ENCODE results near the gene RBP5.

Gene RBP5

GRCh38 chr12:7146906-7147305, 18.2 kb upstream of the RBP5 start:
- no peak for TF ChIP-seq CTCF (IDR thresholded peaks at IDR 0.05; ENCODE audit: insufficient read depth, missing control alignments)
- FAIRE-seq (no peak), DNase-seq (ENCODE audit: insufficient read length, low spot score) (no peak)

GRCh38 chr12:7146228-7146627, 17.5 kb upstream of the RBP5 start:
- TF ChIP-seq CTCF (IDR thresholded peaks at IDR 0.05; ENCODE audit: insufficient read depth, missing control alignments) = no peak
- no peak for FAIRE-seq
- DNase-seq (ENCODE audit: insufficient read length, low spot score) = no peak

GRCh38 chr12:7145671-7146070, 17.0 kb upstream of the RBP5 start:
- no peak for FAIRE-seq
- no peak for DNase-seq (ENCODE audit: insufficient read length, low spot score)
- no peak for TF ChIP-seq CTCF (IDR thresholded peaks at IDR 0.05; ENCODE audit: insufficient read depth, missing control alignments)

- peak; percentile 46 for DNase-seq (ENCODE audit: insufficient read length, low spot score)
- FAIRE-seq = peak; percentile 58
- peak; percentile 62 for TF ChIP-seq CTCF (IDR thresholded peaks at IDR 0.05; ENCODE audit: insufficient read depth, missing control alignments)
Measured at GRCh38 chr12:7144414-7145120, 15.9 kb upstream of the RBP5 start.

- TF ChIP-seq CTCF (IDR thresholded peaks at IDR 0.05; ENCODE audit: insufficient read depth, missing control alignments) = no peak
- DNase-seq (ENCODE audit: insufficient read length, low spot score) (no peak), FAIRE-seq (no peak)
Measured at GRCh38 chr12:7143564-7143963, 14.9 kb upstream of the RBP5 start.

- FAIRE-seq = no peak
Measured at GRCh38 chr12:7142809-7143465, 14.2 kb upstream of the RBP5 start.

More at GRCh38 chr12:7142809-7143465, 14.2 kb upstream of the RBP5 start:
- DNase-seq (ENCODE audit: insufficient read length, low spot score) = no peak
- TF ChIP-seq CTCF (IDR thresholded peaks at IDR 0.05; ENCODE audit: insufficient read depth, missing control alignments) = no peak

All from D721Med (cell line).